ENCODE results near the gene CD200R1L. TPM values are rescaled to one million over a fixed set of nuclear protein-coding genes. Genes with fewer than 3 reads are reported as not detected.

Gene CD200R1L
- polyA plus RNA-seq, 1 of the 3 experiments (the other 2 are of a cell fraction), result not detected

- no peak for TF ChIP-seq USF2 (IDR thresholded peaks at IDR 0.05; ENCODE audit: borderline replicate concordance, low read depth, low read length)
- TF ChIP-seq EP300 (IDR thresholded peaks at IDR 0.05; ENCODE audit: borderline replicate concordance in 1 of 2, low read depth in 1 of 2, low read length in 1 of 2), result no peak
- TF ChIP-seq RCOR1 (IDR thresholded peaks at IDR 0.05; ENCODE audit: low read length), result no peak
- no peak for TF ChIP-seq RFX5 (IDR thresholded peaks at IDR 0.05; ENCODE audit: low read length)
- TF ChIP-seq, protein P1, sequence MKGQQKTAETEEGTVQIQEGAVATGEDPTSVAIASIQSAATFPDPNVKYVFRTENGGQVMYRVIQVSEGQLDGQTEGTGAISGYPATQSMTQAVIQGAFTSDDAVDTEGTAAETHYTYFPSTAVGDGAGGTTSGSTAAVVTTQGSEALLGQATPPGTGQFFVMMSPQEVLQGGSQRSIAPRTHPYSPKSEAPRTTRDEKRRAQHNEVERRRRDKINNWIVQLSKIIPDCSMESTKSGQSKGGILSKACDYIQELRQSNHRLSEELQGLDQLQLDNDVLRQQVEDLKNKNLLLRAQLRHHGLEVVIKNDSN (IDR thresholded peaks at IDR 0.05; ENCODE audit: borderline replicate concordance, low read depth), result no peak
These were observed 77.2 kb downstream of the CD200R1L start (continued) for GRCh38 chr3:112769286-112769978.

- Histone ChIP-seq H3K27ac (ENCODE audit: low read depth in 2 of 2, low read length in 1 of 2) (no peak overlapping the region), H3K4me1 (ENCODE audit: control insufficient read depth in 1 of 2, insufficient read depth in 2 of 2, low read depth in 1 of 2, low read length in 1 of 2) (peaks cover 3 to 10% of the 10 kb centered on the region in 2 experiments; a peak in 2 of 4 replicates), H3K36me3 (replicated peaks in 1 of 2; ENCODE audit: control insufficient read depth in 1 of 2, insufficient read depth in 2 of 2, low read length in 1 of 2) (no peaks in the 10 kb centered on the region), H3K4me2 (no peak overlapping the region), H3K4me3 (ENCODE audit: low read depth in 2 of 2, low read length in 1 of 2) (no peak overlapping the region), H3K9ac (no peak overlapping the region), H3K79me2 (ENCODE audit: insufficient read depth) (no peaks in the 10 kb centered on the region), H3K9me2 (no peaks in the 10 kb centered on the region), H3F3A (replicated peaks; ENCODE audit: insufficient read depth) (peaks cover 11% of the 10 kb centered on the region), H2AFZ (ENCODE audit: low read depth) (no peak overlapping the region), H4K20me1 (ENCODE audit: insufficient read depth) (no peaks in the 10 kb centered on the region), H3K9me3 (no peaks in the 10 kb centered on the region), H3K27me3 (ENCODE audit: insufficient read depth) (no peaks in the 10 kb centered on the region)
- ChIA-PET CTCF (interaction anchor here (1.2 to 1.3 kb wide), 2 partner anchors 13 to 33 kb away, joined by 3 to 4 read pairs; no protein-coding TSS in a partner anchor), POLR2A (no interaction called here)
- 85% methylated on average over 2 of the region's 2 CpGs for WGBS (ENCODE audit: low lambda C conversion rate)
- DNase-seq, result no peak
- TF ChIP-seq MEF2A (IDR thresholded peaks at IDR 0.05; ENCODE audit: borderline replicate concordance, low read depth) (no peak), FOXM1 (IDR thresholded peaks at IDR 0.05; ENCODE audit: low read depth) (no peak), RXRA (IDR thresholded peaks at IDR 0.05; ENCODE audit: borderline replicate concordance, low read depth) (no peak), SMC3 (IDR thresholded peaks at IDR 0.05; ENCODE audit: low read depth, low read length) (no peak), ELF1 (IDR thresholded peaks at IDR 0.05) (no peak), JUND (IDR thresholded peaks at IDR 0.05) (no peak), RFX5 (IDR thresholded peaks at IDR 0.05; ENCODE audit: low read length) (no peak), REST (IDR thresholded peaks at IDR 0.05; ENCODE audit: low read depth, low read length) (no peak), NRF1 (IDR thresholded peaks at IDR 0.05; ENCODE audit: low read depth, low read length) (no peak), EZH2phosphoT487 (IDR thresholded peaks at IDR 0.05; ENCODE audit: borderline replicate concordance, low read depth) (no peak), POLR2AphosphoS5 (IDR thresholded peaks at IDR 0.05; ENCODE audit: low read depth, low read length) (no peak), TCF12 (IDR thresholded peaks at IDR 0.05) (no peak), MAX (IDR thresholded peaks at IDR 0.05; ENCODE audit: low read depth) (no peak)
- TF ChIP-seq, protein P1 (IDR thresholded peaks at IDR 0.05; ENCODE audit: borderline replicate concordance, low read depth), result no peak
- TF ChIP-seq, protein P2, sequence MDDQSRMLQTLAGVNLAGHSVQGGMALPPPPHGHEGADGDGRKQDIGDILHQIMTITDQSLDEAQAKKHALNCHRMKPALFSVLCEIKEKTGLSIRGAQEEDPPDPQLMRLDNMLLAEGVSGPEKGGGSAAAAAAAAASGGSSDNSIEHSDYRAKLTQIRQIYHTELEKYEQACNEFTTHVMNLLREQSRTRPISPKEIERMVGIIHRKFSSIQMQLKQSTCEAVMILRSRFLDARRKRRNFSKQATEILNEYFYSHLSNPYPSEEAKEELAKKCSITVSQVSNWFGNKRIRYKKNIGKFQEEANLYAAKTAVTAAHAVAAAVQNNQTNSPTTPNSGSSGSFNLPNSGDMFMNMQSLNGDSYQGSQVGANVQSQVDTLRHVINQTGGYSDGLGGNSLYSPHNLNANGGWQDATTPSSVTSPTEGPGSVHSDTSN (IDR thresholded peaks at IDR 0.05), result no peak
- TF ChIP-seq, protein P3, sequence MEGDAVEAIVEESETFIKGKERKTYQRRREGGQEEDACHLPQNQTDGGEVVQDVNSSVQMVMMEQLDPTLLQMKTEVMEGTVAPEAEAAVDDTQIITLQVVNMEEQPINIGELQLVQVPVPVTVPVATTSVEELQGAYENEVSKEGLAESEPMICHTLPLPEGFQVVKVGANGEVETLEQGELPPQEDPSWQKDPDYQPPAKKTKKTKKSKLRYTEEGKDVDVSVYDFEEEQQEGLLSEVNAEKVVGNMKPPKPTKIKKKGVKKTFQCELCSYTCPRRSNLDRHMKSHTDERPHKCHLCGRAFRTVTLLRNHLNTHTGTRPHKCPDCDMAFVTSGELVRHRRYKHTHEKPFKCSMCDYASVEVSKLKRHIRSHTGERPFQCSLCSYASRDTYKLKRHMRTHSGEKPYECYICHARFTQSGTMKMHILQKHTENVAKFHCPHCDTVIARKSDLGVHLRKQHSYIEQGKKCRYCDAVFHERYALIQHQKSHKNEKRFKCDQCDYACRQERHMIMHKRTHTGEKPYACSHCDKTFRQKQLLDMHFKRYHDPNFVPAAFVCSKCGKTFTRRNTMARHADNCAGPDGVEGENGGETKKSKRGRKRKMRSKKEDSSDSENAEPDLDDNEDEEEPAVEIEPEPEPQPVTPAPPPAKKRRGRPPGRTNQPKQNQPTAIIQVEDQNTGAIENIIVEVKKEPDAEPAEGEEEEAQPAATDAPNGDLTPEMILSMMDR (IDR thresholded peaks at IDR 0.05), result no peak
- TF ChIP-seq, protein P4, sequence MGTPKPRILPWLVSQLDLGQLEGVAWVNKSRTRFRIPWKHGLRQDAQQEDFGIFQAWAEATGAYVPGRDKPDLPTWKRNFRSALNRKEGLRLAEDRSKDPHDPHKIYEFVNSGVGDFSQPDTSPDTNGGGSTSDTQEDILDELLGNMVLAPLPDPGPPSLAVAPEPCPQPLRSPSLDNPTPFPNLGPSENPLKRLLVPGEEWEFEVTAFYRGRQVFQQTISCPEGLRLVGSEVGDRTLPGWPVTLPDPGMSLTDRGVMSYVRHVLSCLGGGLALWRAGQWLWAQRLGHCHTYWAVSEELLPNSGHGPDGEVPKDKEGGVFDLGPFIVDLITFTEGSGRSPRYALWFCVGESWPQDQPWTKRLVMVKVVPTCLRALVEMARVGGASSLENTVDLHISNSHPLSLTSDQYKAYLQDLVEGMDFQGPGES (IDR thresholded peaks at IDR 0.05; ENCODE audit: low read depth, low read length), result no peak
These were observed 78.9 kb downstream of the CD200R1L start for GRCh38 chr3:112767777-112768176.
